RPMI8226 (cell line): ENCODE measurements around the gene OR7G1.
"Not testable (repeated sequence)": the region's sequence is repeated elsewhere in the genome, so short reads cannot be mapped to it uniquely, and the experiment has no call there.

Source experiments
- DNase-seq: peaks from one replicate; pipeline ENCODE4 v3.0.0-alpha.2; 2015

Gene OR7G1

DNA sequence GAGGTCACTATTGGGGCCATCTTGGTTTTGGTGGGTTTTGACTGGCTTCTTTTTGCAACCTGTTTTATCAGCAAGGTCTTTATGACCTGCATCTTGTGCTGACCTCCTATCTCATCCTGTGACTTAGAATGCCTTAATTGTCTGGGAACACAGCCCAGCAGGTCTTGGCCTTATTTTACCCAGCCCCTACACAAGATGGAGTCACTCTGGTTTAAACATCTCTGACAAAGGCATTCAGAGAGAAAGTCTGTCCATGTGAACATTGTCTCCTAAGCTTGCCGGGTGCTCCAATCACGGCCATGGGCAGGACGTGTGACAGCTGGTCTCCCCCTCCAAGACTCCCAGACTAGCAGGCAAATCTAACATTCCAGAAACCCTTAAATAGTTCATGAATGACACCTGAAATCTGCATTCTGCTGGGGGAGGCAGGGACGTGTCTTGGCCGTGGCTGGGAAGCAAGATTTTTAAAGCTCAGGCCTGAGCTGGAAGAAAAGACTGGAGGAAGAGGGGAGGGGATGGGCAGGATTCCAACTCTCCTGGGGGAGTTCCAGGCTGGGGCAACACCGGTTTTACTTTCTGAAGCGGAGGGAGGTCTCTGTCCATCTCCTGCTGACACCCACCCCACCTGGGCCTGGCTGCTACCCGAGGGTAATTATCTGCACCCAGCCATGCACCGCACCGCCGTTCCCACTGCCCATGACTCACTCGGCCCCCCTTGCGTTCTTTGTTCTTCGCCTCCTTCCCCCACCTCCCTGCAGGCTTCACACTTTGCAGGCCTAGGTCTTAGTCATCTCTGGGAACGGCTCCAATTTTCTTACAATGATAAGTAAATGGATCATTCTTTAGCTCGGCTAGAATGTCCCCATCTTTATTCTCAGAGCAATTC, 40.3 kb downstream of the OR7G1 start:
- DNase-seq: peak; percentile 69

DNA sequence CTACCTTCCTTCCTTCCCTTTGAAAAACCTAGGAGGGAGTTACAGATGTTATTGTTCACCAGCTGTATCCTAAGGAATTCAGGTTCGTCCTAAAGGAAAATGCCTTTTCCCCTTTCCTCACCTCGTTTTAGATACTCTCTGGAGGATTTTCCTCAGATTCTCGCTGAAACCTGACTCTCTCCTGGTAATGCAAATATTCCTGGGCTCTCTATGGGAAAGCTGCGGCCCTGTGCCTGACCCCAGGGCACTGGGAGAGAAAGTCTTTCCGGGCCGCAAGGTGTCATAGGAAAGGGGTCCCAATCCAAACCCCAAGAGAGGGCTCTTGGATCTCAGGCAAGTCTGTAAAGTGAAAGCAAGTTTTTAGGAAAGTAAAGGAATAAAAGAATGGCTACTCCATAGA, 41.8 kb downstream of the OR7G1 start:
- no peak for DNase-seq

DNA sequence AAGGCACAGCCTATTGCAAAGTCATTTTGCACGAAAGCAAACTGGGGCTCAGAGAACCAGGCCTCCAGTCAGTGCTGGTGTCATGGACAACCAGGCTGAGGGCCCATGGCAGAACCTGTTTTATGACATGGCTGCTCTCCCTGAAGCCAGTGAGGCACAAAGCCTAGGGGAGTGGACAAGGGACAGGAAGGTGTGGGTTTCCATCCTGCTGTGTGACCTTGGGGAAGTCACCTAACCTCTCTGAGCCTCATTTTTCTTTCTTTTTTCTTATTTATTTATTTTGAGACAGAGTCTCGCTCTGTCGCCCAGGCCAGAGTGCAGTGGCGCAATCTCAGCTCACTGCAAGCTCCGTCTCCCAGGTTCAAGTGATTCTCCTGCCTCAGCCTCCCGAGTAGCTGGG, 43.8 kb downstream of the OR7G1 start:
- not testable (repeated sequence) for DNase-seq

DNA sequence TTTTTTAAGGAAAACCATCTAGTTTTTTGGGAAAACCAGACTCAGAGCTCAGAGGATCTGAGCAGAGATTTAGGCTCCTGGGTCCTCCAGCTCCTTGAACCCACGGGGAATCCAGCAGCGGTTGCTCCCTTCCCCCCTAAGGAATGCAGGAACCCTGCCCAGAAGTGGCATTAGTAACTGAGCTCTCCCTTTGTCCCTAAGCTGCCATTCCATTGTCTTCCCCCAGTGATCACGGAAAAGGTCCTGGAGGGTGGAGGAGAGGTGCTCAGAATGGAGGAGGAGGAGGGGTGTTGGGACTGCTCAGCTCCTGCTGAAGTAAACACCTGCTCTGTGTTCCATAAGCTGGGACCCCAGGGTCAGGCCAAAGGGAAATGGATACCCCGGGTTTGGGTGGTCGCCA, 45.5 kb downstream of the OR7G1 start:
- DNase-seq: no peak

DNA sequence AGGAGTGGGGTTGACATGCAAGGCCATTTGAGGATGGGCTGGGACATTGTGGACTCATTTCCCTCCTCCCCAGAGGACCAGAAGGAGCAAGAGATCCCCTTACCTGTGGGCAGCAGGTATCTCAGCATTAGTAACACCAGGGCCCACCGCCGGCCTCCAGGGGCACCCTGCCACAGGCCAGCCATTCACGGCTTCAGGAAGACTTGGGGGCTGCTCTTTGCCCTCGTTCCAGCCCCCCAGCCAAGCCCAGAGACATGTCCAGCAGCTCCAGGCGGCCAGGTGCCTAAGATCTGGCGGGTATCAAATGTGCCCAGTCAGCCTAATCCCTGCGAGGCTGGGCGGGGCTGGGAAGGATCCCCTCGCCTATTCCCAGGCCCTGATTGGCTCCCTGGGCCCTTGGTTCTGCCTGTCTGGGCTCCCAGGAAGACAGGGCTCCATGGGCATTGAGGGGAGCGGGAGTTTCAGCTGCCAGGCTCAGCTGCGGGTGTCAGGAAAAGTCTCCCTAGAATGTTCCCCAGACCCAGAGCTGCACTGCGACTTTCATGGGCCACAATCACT, 50.0 kb downstream of the OR7G1 start:
- DNase-seq: no peak
